IPS-18a (cell line): ENCODE measurements around the gene CAP1.

Source experiments
- H3K27ac ChIP-seq: one replicate; pipeline ENCODE4 v1.5.1; 2013; ENCODE audit warnings: low read length
- H3K27me3 ChIP-seq: one replicate; pipeline ENCODE4 v1.6.1; 2013; ENCODE audit warnings: mild to moderate bottlenecking, low read length; ENCODE audit not compliant: control insufficient read depth, insufficient read depth
- H3K36me3 ChIP-seq: one replicate; pipeline ENCODE4 v1.6.1; 2013; ENCODE audit warnings: low read depth, low read length; ENCODE audit not compliant: control insufficient read depth
- H3K4me1 ChIP-seq: one replicate; pipeline ENCODE4 v1.6.1; 2013; ENCODE audit warnings: low read depth, low read length; ENCODE audit not compliant: control insufficient read depth
- H3K4me3 ChIP-seq: one replicate; pipeline ENCODE4 v1.5.1; 2013; ENCODE audit warnings: low read length
- H3K9ac ChIP-seq: one replicate; pipeline ENCODE4 v1.6.1; 2013; ENCODE audit warnings: mild to moderate bottlenecking, low read length, moderate library complexity
- H3K9me3 ChIP-seq: one replicate; pipeline ENCODE4 v1.6.1; 2013; ENCODE audit warnings: low read depth, low read length; ENCODE audit not compliant: control insufficient read depth

CAP1 gene

GRCh38 chr1:40114400-40114799 lies 73.9 kb downstream of the CAP1 start:
- Histone ChIP-seq H3K4me1 (no peaks in the 10 kb centered on the region), H3K27me3 (no peaks in the 10 kb centered on the region), H3K9ac (no peak overlapping the region), H3K4me3 (no peak overlapping the region), H3K9me3 (no peaks in the 10 kb centered on the region), H3K27ac (no peak overlapping the region), H3K36me3 (no peaks in the 10 kb centered on the region)

- Histone ChIP-seq H3K9me3 (no peaks in the 10 kb centered on the region), H3K4me1 (no peaks in the 10 kb centered on the region), H3K4me3 (no peak overlapping the region), H3K27me3 (no peaks in the 10 kb centered on the region), H3K9ac (no peak overlapping the region), H3K27ac (no peak overlapping the region), H3K36me3 (no peaks in the 10 kb centered on the region)
Observed at GRCh38 chr1:40120128-40120527, 79.6 kb downstream of the CAP1 start.
